Activated naive CD8-positive, alpha-beta T cell (primary cell): Measurements from ENCODE around the gene FASTKD3.

Experiments
- H3K27ac Mint-ChIP-seq: one replicate; pipeline ENCODE4 v1.8.0; 2021; ENCODE audit warnings: mixed read lengths
- H3K27me3 Mint-ChIP-seq: one replicate; pipeline ENCODE4 v1.8.0; 2021; ENCODE audit warnings: mixed read lengths
- H3K36me3 Mint-ChIP-seq: one replicate; pipeline ENCODE4 v1.8.0; 2021; ENCODE audit warnings: mixed read lengths
- H3K4me1 Mint-ChIP-seq: one replicate; pipeline ENCODE4 v1.8.0; 2021; ENCODE audit warnings: low read depth, mixed read lengths
- H3K4me3 Mint-ChIP-seq: one replicate; pipeline ENCODE4 v1.8.0; 2021; ENCODE audit warnings: mild to moderate bottlenecking, mixed read lengths
- H3K9me3 Mint-ChIP-seq: one replicate; pipeline ENCODE4 v1.8.0; 2021; ENCODE audit warnings: low read depth, mixed read lengths

The FASTKD3 gene

DNA sequence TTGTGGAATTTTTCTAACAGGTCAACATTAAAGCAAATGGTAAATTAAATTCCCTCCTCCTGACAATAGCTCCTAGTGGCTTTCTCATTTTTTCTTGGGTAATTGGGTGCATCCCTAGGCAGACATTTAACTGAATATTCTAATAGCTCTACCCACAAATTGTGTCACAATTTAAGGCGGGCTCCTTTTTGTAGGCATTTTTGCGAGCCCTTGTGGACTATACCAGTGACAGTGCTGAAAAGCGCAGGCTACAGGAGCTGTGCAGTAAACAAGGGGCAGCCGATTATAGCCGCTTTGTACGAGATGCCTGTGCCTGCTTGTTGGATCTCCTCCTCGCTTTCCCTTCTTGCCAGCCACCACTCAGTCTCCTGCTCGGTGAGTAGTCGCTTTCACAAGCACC lies 20.1 kb upstream of the FASTKD3 start:
- Mint-ChIP-seq H3K27me3 (no peaks in the 10 kb centered on the region), H3K9me3 (no peaks in the 10 kb centered on the region), H3K4me1 (peaks cover 2% of the 10 kb centered on the region), H3K27ac (no peak overlapping the region), H3K4me3 (no peak overlapping the region), H3K36me3 (peaks cover 19% of the 10 kb centered on the region)

DNA sequence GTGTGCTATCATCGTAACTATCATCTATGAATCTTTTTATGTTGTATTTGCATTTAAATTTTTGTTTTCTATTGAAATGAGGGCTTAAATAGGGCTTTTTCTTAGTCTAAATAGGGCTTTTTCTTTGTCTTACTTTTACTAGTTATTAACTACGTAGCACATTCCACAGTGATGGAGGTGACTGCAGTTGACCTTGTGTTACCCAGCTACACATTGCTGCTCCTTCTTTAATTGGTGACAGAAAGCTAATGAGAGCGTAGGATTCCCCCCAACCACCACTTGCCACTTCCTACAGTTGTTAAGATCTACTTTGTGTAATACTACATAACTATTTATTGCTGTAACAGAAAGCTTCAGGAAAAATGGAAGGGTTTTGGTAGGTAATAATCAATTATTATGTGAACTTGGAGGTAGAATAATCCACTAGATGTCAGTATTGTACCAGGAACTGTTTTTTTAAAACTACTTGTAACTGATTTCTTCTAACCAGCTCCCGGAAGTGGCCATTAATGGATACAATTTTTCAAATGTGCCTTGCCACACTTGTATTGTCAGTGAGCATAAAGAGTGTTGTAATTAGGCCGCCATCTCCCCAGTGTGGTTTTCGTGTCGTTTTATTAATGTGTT lies 18.1 kb upstream of the FASTKD3 start:
- Mint-ChIP-seq H3K36me3 (peaks cover 11% of the 10 kb centered on the region), H3K27ac (no peak overlapping the region), H3K4me3 (no peak overlapping the region), H3K9me3 (no peaks in the 10 kb centered on the region), H3K4me1 (peaks cover 3% of the 10 kb centered on the region), H3K27me3 (no peaks in the 10 kb centered on the region)

DNA sequence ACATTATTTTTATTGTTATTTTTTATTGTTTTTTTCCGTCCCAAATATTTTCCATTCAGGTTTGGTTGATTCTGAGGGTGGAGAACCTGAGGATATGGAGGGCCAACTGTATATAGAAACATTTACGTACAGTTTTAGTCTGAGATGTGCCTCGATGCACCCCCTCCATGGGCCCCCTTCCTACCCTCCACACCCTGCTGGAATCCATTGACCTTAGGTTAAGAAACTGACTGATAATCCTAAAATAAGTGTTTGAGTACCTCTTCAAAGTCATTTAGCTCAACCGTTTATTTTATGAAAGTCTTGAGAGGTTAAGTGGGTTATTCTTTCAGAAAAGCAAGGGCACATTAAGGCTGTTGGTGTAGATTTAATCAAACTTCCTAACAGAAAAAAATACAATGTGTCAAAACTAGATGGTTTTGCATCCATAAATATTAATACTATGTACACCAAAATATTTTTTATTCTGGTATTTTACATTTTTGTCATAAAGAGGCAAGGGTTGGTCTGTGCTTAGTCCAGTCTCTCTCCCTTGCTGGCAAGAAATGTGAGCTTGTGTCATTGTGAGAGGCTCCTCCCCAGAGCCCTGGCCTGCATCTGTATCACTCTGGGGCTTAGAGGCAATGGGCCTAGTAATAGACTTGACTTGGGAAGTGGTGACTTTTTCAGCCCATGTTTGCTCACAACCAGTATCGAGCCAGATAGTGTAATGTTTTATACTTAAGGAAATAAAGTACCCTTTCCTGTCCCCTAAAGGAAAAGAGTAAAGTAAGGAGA lies 15.8 kb upstream of the FASTKD3 start:
- Mint-ChIP-seq H3K36me3 (peaks cover 13% of the 10 kb centered on the region), H3K4me1 (peaks cover 16% of the 10 kb centered on the region), H3K9me3 (no peaks in the 10 kb centered on the region), H3K27ac (no peak overlapping the region), H3K4me3 (no peak overlapping the region), H3K27me3 (no peaks in the 10 kb centered on the region)

DNA sequence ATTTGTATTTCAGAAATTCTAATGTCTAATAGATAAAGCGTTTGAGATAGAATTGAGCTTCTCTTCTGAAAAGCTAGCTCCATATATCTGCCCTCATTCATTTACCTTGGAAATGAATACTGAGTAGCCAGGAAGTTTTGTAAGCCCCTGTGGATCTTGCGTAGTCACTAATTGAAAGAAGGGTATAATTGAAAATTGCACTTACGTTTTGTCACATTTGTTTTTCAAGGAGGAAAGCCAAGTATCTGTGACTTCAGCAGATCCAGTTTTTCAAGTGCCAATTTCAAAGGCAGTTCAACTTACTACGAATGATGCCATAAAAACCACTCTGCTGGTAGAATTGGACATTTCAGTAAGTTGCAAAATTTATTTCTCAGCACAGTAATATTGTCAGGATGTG lies 14.1 kb upstream of the FASTKD3 start:
- Mint-ChIP-seq H3K4me3 (no peak overlapping the region), H3K27ac (no peak overlapping the region), H3K9me3 (no peaks in the 10 kb centered on the region), H3K36me3 (peaks cover 18% of the 10 kb centered on the region), H3K27me3 (no peaks in the 10 kb centered on the region), H3K4me1 (peaks cover 29% of the 10 kb centered on the region)

DNA sequence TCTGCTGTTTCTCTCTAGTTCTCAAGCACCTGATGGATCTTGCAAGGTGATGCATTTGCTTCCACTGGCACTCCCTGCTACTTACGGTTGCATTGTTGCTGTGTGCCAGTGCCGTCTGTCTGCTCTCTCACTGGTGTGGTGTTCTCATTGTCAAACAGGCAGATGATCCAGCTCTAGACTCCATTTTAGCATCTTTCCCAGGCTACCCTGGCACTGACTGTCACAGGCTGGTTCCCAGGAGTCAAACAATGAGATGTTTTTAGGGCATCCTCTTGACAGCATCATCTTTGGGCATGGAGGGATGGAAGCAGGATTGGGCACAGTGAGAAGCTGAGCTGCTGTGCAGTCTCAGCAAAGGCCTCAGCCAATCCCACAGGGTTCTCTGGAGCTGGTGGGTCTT lies 13.0 kb upstream of the FASTKD3 start:
- H3K27ac Mint-ChIP-seq, result no peak overlapping the region

DNA sequence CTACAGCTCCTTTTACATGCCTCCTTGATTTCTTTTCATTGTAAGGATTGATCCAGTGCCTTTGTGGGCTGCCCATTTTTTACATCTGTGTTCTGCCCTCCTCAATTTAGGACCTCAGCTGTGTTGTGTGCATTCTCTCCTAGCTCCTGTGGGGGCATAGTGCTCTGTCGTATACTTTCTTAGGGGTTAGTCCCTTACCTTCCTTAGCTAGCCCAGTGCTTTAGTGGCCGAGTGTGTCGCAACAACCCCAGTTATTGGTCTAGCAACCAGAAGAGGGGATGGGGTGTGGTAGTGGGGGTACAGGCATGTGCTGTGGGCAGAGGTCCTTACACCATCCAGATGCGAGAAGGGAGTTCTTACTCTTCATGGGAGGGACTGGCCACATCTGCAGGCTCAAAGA lies 12.3 kb upstream of the FASTKD3 start:
- H3K27ac Mint-ChIP-seq, result no peak overlapping the region
- H3K4me1 Mint-ChIP-seq, result peaks cover 41% of the 10 kb centered on the region

More for the DNA sequence above, 13.0 kb upstream of the FASTKD3 start:
- H3K4me3 Mint-ChIP-seq, result no peak overlapping the region
- no peaks in the 10 kb centered on the region for H3K27me3 Mint-ChIP-seq
- H3K36me3 Mint-ChIP-seq, result peaks cover 19% of the 10 kb centered on the region
- peaks cover 34% of the 10 kb centered on the region for H3K4me1 Mint-ChIP-seq
- H3K9me3 Mint-ChIP-seq, result no peaks in the 10 kb centered on the region

DNA sequence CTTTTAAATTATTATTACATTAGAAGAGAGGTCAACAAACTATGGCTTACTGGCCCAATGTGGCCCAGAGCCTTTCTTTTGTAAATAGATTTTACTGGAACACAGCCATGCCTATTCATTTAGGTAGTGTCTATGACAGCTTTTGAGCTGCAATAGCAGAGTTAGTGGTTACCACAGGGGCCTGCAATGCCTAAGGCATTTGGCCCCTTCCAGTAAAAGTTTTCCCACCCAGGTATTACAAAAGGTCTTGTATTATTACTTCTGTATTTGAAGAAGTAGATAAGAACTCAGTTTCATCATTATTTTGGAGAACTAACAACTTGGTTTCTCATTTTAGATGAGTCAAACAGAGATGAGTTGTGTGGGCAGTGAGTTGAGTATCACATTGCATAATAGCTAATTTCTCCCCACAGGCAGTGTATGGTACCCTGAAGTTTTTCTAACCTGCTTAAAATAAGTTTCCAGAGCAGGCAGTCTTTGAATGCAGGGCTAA lies 9.6 kb upstream of the FASTKD3 start:
- H3K9me3 Mint-ChIP-seq, result no peaks in the 10 kb centered on the region
- peaks cover 21% of the 10 kb centered on the region for H3K36me3 Mint-ChIP-seq
- no peaks in the 10 kb centered on the region for H3K27me3 Mint-ChIP-seq
- H3K4me1 Mint-ChIP-seq, result peaks cover 52% of the 10 kb centered on the region
- H3K27ac Mint-ChIP-seq, result peak overlapping the region; percentile 61
- peak overlapping the region; percentile 22 for H3K4me3 Mint-ChIP-seq

More for the DNA sequence above, 12.3 kb upstream of the FASTKD3 start:
- Mint-ChIP-seq H3K4me3 (no peak overlapping the region), H3K36me3 (peaks cover 20% of the 10 kb centered on the region), H3K27me3 (no peaks in the 10 kb centered on the region), H3K9me3 (no peaks in the 10 kb centered on the region)

DNA sequence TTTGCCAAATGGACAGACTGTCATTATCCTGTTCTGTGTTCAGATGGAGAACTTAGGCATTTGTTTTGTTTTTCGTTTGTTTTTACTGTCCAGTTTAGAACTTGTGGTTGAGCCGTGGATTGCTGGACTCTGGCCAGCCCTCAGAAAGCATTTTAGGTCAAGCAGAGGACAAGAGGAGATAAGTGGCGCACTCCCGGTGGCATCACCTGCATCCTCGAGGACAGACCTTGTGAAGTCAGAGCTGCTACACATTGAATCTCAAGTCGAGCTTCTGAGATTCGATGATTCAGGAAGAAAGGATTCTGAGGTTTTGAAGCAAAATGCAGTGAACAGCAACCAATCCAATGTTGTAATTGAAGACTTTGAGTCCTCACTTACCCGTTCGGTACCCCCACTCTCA lies 9.0 kb upstream of the FASTKD3 start:
- H3K27ac Mint-ChIP-seq, result peak overlapping the region; percentile 61
- no peaks in the 10 kb centered on the region for H3K27me3 Mint-ChIP-seq
- peaks cover 23% of the 10 kb centered on the region for H3K36me3 Mint-ChIP-seq
- H3K4me3 Mint-ChIP-seq, result peak overlapping the region; percentile 22
- no peaks in the 10 kb centered on the region for H3K9me3 Mint-ChIP-seq
- peaks cover 58% of the 10 kb centered on the region for H3K4me1 Mint-ChIP-seq

DNA sequence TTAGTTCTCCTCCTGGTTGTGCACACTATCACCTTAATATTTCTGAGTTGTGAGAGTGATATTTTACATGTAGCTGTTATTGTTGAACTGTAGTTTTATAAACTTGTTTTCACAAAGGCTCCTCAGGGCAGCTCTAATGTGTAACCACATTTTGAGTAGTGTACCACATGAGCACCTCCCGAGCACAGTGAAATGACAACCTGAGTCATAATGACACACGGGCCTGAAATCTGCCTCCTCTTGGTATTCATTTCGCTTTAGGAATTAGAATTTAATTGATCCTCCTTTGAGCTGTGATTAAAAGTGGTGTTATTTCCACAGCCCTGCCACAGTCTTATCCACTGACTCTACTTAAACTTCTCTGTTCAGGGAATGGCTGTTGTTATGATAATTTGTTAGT lies 8.0 kb upstream of the FASTKD3 start:
- Mint-ChIP-seq H3K27ac (no peak overlapping the region), H3K4me3 (peak overlapping the region; percentile 7), H3K4me1 (peaks cover 66% of the 10 kb centered on the region), H3K36me3 (peaks cover 27% of the 10 kb centered on the region), H3K9me3 (no peaks in the 10 kb centered on the region), H3K27me3 (no peaks in the 10 kb centered on the region)

DNA sequence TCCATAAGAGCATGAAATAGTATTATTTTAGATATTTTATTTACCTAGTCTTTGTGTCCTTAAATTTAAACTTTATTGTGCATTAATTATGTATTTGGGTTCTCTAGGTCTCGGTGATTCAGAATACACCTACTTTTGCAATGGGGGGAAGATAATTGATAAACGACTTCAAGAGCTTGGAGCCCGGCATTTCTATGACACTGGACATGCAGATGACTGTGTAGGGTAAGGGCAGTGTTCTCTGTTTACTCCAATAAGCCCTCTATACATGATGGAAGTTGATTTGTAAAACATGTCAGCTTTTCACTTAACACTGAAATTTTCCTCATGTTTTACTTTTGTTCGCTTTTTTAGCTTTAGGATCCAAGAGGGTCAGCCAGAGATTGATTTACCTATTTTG lies 6.3 kb upstream of the FASTKD3 start:
- Mint-ChIP-seq H3K27me3 (no peaks in the 10 kb centered on the region), H3K36me3 (peaks cover 21% of the 10 kb centered on the region), H3K4me3 (no peak overlapping the region), H3K9me3 (no peaks in the 10 kb centered on the region), H3K4me1 (peaks cover 71% of the 10 kb centered on the region), H3K27ac (no peak overlapping the region)

DNA sequence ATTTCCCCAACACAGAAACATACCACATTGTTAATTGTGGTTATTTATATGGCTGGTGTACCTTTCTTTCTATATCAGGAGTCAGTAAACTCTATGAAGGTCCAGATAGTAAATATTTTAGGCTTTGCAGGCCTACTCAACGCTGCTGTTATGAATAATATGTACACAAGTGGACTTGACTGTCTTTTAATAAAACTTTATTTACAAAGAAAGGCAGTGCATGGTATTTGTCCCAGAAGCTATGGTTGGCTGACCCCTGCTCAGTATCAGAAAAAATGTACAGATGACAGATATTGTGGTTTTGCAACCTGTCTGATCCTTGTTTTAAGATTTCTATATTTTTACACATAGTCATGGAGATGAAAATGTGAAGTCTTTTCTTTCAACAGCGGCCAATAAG lies 5.8 kb upstream of the FASTKD3 start:
- Mint-ChIP-seq H3K4me1 (peaks cover 75% of the 10 kb centered on the region), H3K4me3 (no peak overlapping the region), H3K9me3 (no peaks in the 10 kb centered on the region), H3K36me3 (peaks cover 21% of the 10 kb centered on the region), H3K27ac (no peak overlapping the region), H3K27me3 (no peaks in the 10 kb centered on the region)

DNA sequence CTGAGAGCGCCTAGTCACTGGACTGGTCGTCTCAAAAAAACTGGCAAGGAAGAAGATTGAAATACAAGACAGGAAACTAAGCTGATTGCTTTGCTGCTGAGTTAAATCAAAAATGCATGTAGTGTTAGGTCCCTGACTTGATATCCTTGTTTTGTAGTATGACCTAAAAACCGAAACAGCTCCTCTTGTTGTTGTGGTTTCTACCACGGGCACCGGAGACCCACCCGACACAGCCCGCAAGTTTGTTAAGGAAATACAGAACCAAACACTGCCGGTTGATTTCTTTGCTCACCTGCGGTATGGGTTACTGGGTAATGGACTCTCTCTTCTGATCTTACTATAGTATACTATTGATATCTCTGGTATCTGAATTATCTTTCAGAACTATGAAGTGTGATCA lies 4.4 kb upstream of the FASTKD3 start:
- no peaks in the 10 kb centered on the region for H3K9me3 Mint-ChIP-seq
- peak overlapping the region; percentile 90 for H3K27ac Mint-ChIP-seq
- peaks cover 69% of the 10 kb centered on the region for H3K4me1 Mint-ChIP-seq
- H3K4me3 Mint-ChIP-seq, result peak overlapping the region; percentile 65
- H3K36me3 Mint-ChIP-seq, result peaks cover 16% of the 10 kb centered on the region
- no peaks in the 10 kb centered on the region for H3K27me3 Mint-ChIP-seq

DNA sequence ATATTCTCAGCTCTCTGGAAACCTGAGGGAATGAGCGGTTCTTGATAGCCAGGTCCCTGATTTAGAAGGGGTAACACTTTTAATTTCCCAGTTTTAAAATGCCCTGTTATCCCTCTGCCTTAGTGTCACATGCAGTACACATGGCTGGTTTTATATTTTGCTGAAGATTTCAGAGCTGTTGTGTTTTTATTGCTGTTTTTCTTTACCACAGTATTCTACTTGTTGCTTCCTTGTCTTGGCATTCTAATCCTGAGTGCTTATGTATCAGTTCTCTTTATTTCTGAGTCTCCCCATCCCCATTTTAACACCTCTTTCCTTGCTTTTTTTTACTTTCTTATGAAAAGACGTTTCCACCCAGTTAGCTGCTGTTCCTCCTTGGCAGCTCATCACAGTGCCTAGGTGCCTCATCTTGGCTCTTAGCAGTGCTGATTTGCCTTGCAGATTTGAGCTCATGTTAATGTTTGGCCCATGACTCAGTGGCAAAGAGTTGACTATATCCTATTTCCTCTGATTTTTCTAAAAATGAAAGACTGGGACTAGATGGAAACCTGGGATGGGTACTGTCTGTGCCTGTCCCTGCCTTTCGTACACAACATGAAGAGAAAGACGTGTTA lies 3.8 kb upstream of the FASTKD3 start:
- H3K4me1 Mint-ChIP-seq, result peaks cover 69% of the 10 kb centered on the region
- H3K27ac Mint-ChIP-seq, result peak overlapping the region; percentile 90
- no peaks in the 10 kb centered on the region for H3K27me3 Mint-ChIP-seq
- H3K36me3 Mint-ChIP-seq, result peaks cover 13% of the 10 kb centered on the region
- no peaks in the 10 kb centered on the region for H3K9me3 Mint-ChIP-seq
- H3K4me3 Mint-ChIP-seq, result peak overlapping the region; percentile 65

DNA sequence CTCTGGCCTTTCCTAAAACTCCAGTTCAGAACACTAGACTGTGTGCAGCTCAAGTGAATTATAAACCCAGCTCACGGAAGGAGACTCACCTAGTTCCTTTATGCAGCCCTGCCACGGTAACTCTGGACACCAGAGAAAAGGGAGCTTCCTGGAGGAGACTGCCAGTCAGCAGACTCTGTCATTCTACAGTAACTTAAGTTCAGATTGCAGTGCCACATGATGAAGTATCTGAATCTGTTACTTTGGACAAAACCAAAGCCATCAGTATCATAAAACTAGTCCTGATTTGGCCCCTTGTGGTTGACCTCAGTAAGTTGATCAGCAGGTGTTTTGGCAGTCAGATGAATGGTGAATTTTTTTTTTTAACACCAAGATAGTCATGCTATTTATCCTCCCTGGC lies 2.8 kb upstream of the FASTKD3 start:
- Mint-ChIP-seq H3K9me3 (no peaks in the 10 kb centered on the region), H3K27ac (peak overlapping the region; percentile 54), H3K27me3 (no peaks in the 10 kb centered on the region), H3K4me1 (peaks cover 73% of the 10 kb centered on the region), H3K36me3 (peaks cover 12% of the 10 kb centered on the region), H3K4me3 (peak overlapping the region; percentile 95)

DNA sequence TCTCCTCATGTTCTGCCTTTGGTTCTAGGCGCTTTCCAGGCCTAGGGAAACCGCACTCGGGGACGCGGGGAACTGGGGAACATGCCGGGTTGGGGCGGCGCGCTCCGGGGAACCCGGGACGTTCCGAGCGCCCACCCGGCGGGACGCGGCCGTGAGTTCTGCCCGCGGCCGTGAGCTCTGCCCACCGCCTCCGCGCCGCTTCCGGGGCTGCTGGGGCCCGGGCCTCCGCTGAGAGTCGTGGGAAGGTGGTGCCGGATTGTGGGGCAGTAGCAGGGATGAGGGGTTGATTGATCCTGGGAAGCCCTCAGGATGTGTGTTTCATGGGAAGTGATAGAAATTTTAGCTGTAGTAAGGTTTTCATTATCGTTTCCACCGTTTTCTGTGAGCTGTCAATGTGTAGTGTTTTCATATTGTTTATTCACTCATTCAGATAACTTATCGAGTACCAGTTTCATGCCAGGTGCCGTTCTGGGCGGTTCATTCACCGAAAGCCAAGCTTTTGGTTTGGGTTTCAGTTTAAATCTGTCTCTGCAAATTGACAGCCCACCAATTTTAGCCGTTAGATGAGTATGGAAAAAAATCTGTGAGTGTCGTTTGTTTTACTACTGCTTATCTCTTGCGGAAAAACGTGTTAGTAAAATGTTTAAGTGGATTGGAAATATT lies 774 bp upstream of the FASTKD3 start:
- Mint-ChIP-seq H3K36me3 (peaks cover 13% of the 10 kb centered on the region), H3K4me1 (peaks cover 82% of the 10 kb centered on the region), H3K4me3 (peak overlapping the region; percentile 95)

More for the DNA sequence above, 774 bp upstream of the FASTKD3 start:
- Mint-ChIP-seq H3K27ac (peak overlapping the region; percentile 92), H3K27me3 (no peaks in the 10 kb centered on the region), H3K9me3 (no peaks in the 10 kb centered on the region)
